Lower leg skin (tissue), 3 donors: ENCODE measurements around the gene HENMT1.

ENCODE experiments used
- POLR2A ChIP-seq, 2 donors: fragments of 450-650 bp; IDR thresholded peaks; one replicate each; pipeline ENCODE4 v1.6.1; 2016 to 2017; ENCODE audit warnings: antibody characterized with exemption in 2 of 2, mild to moderate bottlenecking in 1 of 2, moderate library complexity in 1 of 2
- TF ChIP-seq, protein P1 (sequence below), 3 donors: fragments of 450-650 bp; IDR thresholded peaks; one replicate each; pipeline ENCODE4 v1.5.1; 2016; ENCODE audit warnings: antibody characterized with exemption in 3 of 3, mild to moderate bottlenecking in 3 of 3, moderate library complexity in 2 of 3

DNA sequence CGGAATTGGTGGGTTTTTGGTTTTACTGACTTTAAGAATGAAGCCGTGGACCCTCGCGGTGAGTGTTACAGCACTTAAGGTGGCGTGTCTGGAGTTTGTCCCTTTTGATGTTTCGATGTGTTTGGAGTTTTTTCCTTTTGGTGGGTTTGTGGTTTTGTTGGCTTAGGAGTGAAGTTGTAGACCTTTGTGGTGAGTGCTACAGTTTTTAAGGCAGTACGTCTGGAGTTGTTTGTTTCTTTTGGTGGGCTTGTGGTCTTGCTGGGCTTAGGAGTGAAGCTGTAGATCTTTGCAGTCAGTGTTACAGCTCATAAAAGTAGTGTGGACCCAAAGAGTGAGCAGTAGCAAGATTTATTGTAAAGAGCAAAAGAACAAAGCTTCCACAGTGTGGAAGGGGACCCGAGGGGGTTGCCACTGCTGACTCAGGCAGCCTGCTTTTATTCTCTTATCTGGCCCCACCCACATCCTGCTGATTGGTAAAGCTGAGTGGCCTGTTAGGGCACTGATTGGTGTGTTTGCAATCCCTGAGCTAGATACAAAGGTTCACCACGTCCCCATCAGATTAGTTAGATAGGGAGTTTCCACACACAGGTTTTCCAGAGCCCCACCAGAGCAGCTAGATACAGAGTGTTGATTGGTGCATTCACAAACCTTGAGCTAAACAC, 20.9 kb downstream of the HENMT1 start:
- TF ChIP-seq, protein P1, sequence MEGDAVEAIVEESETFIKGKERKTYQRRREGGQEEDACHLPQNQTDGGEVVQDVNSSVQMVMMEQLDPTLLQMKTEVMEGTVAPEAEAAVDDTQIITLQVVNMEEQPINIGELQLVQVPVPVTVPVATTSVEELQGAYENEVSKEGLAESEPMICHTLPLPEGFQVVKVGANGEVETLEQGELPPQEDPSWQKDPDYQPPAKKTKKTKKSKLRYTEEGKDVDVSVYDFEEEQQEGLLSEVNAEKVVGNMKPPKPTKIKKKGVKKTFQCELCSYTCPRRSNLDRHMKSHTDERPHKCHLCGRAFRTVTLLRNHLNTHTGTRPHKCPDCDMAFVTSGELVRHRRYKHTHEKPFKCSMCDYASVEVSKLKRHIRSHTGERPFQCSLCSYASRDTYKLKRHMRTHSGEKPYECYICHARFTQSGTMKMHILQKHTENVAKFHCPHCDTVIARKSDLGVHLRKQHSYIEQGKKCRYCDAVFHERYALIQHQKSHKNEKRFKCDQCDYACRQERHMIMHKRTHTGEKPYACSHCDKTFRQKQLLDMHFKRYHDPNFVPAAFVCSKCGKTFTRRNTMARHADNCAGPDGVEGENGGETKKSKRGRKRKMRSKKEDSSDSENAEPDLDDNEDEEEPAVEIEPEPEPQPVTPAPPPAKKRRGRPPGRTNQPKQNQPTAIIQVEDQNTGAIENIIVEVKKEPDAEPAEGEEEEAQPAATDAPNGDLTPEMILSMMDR (IDR thresholded peaks at IDR 0.05), result no peak
- no peak for TF ChIP-seq POLR2A (IDR thresholded peaks at IDR 0.05)
